Stromal cell of bone marrow (primary cell): ENCODE data around the gene SLC51A.
"Not testable (repeated sequence)": the region's sequence is repeated elsewhere in the genome, so short reads cannot be mapped to it uniquely, and the experiment has no call there.

ENCODE experiments used
- DNase-seq: peaks from one replicate; pipeline ENCODE4 v3.0.0-alpha.2; 2012; ENCODE audit warnings: low read depth

The SLC51A gene

DNA sequence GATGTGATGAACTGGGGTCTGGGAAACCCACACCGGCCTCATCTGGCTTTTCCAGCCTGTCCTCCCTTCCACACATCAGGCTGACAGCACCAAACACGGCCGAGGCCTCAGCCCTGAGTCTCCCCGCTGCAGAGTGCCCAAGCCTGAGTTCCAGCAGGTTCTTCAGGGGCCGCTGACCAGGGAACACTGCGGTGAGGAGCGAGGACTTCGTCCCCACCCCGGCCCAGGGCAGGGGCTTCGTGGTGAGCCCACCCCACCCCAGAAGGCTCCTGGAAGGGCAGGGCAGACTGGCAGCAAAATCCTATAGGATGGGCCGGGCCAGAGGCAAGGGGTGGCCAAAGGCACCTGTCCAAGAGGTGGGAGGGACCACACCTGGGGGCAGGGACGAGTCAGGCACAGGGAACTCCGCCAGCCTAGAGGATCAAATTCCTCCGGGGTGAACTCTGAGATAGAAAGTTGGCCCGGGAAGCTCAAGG lies at the start of gene SLC51A:
SLC51A (plus strand) TSS at position 446 of the 476 bp plus-strand sequence. CDS start 179 bp downstream, outside the sequence.
- no peak for DNase-seq

DNA sequence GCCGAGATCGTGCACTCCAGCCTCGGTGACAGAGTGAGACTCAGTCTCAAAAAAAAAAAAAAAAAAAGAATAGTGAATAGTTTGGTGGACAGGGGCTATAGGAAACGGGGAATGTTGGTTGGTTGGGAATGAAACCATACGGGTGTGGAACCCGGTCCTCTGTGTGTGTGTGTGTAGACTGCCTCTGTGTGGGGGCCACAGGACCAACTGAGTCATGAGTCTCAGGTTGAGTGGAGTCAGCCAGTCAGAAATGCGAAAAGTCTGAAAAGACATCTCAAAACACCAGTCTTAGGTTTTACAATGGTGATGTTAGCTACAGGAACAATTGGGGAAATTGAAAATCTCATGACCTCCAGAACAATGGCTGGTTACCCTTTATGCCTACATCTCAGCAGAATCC lies 49.6 kb upstream of the SLC51A start:
- DNase-seq = no peak

DNA sequence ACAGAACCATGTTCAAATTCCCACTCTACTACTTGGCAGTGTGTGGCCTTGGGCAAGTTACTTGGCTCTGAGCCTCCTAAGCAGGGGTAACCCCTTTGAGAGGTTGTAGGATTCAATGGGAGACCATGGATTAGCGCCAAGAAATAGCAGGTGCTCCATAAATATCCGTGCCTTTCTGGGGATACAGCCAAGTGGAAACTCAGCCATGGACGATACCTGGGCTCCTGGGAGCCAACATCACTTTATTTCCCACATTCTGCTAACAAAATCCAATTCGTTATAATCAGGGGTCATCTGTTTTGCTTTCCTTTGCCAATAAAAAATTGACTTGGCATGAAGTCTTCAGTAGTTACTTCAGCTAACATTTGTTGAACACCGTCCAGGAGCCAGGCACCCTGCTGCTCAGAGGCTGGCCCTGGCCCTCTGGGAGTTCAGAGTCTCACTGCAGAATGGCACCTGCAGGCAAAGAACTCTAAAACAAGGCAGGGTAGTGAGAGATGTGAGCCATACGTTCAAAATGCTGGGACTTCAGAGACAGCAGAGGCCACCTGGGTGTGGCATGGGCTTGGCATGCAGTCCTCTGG lies 47.4 kb upstream of the SLC51A start:
- DNase-seq = no peak

DNA sequence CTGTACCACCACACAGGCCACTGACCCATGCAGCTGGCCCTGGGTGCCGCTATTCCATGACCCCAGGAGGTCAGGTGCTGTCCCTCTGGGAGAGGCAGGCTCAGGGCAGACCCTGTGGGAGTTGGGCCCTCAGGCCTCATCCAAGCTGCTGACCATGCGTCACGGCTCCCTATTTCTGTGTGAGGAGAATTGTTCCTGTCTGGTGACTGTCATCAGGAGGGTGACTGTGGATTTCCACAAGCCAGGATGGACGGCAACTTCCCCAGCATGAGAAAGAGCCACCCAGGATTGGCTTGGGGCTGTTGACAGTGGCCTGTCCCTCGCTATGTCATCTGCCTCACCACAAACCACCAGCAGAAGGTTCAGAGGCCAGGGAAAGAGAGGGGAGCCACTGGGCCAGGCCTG lies 46.5 kb upstream of the SLC51A start:
- DNase-seq = no peak

GRCh38 chr3:196170296-196170695 lies 46.0 kb upstream of the SLC51A start:
- not testable (repeated sequence) for DNase-seq

DNA sequence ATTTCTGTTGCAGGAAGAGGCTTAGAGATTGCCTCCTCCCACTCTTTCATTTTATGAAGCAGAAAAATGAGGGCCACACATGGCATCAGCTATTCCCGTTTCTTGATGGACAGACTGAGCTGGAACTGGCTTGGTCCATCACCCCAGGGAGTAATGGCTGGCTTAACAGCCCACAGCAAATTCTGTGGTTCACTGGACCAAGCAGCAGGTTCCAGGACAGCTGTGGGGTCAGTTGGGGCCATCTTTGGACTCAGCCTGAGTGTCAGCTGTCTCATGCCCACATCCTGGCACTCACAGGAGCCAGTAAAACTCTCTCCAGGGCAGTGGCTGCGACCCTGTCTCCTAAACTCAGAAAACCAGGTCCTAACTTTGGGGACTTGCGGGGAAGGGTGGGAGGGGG lies 41.7 kb upstream of the SLC51A start:
- no peak for DNase-seq

DNA sequence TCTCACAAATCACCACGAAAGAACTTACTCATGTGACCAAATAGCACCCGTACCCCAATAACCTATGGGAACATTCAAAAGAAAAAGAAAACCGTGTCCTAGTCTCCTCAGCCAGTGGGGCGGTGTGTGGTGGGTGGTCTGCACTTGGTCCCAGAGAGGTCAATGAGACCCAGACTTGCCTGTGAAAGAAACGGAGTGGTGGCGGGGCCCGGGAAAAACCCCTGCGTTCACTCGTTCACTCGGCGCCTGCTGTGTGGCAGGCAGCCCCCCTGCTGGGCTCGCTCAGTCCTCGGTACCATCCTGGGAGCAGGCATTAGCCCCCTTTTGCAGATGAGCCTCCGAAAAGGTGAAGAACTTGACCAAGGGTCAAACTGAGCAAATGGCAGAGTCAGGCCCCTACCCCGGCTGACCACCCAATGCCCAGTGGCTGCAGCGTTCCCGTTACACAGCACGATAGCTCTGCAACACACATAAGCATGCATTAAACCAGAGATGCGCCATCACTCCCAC lies 41.2 kb upstream of the SLC51A start:
- DNase-seq = no peak

GRCh38 chr3:196175722-196176121 lies 40.6 kb upstream of the SLC51A start:
- DNase-seq = no peak

- no peak for DNase-seq
Observed at GRCh38 chr3:196177567-196177966, 38.8 kb upstream of the SLC51A start.

GRCh38 chr3:196177967-196178366 lies 38.4 kb upstream of the SLC51A start:
- no peak for DNase-seq

GRCh38 chr3:196178993-196179379 lies 37.3 kb upstream of the SLC51A start:
- DNase-seq = no peak

DNA sequence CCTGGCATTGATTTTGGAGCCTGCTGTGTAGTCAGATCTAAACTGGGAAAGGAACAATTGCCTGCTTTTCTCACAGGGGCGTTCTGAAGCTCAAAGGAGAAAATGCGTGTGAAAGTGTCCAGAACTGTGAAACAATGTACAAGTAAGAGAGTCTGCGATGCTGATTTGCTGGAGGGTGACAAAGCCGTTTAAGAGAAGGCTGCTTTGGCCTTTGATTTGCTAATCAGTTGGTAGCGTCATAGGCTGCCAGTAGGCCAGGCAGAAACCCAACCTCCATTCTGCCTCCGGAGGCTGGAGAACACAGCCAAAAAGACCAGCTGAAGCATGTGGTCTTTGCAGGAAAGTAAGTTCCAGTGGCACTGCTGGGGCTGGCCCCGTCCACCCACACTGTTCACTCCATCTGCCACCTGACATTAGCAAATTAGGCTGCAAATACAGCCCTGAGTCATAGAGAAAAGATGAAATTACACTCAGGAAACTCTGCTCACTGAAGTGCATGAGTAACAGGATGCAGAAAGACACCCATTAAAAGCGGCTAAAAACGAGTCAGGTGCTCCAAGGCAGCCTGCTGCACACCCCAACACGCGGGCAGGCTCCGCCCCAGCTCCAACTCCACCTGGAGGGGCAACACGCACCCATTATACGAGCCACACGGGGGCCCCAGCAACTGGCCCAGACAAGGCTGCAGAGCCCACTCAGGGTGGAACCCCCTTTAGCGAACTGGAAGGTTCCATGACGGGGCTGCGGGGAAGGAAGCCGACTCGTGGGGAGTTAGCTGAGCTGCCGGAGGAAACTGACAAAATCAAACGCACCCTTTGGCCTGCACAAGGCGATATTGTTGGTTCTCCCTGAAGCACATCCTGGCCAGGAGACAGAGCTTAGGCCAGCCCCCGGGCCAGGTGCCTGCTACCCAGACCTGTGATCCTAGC lies 36.7 kb upstream of the SLC51A start:
- peak; percentile 33 for DNase-seq

- DNase-seq = no peak
Observed at GRCh38 chr3:196180346-196180745, 36.0 kb upstream of the SLC51A start.

DNA sequence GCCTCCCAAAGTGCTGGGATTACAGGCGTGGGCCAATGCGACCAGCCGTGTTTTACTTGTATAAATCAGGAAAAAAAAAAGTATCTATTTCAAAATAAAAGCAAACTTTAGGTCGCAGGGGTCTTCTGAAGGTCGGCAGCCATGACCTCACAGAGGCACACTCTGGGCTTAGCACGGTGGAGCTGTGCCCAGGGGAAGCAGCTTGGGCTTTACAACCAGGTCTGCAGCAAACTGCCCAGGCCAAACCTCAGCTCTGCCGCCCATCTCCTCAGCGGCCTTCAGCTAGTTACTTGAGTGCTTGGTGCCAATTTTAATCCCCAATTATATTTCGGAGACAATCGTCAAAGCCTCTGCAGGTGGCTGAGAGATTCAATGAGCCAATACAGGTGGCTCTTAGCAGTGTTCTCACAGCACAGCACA lies 35.2 kb upstream of the SLC51A start:
- no peak for DNase-seq

DNA sequence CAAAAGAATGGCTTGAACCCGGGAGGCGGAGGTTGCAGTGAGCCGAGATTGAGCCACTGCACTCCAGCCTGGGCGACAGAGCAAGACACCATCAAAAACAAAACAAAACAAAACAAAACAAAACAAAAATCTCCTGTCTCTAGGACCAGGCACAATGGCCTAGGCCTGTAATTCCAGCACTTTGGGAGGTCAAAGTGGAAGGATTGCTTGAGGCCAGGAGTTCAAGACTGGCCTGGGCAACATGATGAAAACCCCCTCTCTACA lies 32.2 kb upstream of the SLC51A start:
- not testable (repeated sequence) for DNase-seq

DNA sequence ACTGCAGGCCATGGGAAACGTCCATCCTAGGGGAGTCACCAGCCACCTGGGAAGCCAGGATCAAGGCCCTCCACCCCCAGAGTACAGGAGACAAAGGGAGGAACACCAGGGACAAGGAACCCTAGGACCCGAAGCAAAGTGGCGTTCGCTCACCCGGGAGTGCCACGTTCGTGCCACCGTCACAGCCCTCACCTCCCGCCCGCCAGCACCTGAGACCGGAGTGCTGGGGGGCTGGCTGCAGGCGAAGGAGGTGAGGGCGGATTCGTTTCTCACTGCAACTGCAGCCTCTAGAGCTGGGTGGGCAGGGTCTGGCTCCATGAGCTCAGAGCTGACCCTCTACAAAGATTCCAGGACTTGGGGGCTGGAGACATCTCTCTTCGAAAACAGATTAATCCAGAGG lies 31.5 kb upstream of the SLC51A start:
- no peak for DNase-seq

GRCh38 chr3:196186651-196187573 lies 29.4 kb upstream of the SLC51A start:
- no peak for DNase-seq

GRCh38 chr3:196189566-196190347 lies 26.6 kb upstream of the SLC51A start:
- no peak for DNase-seq

DNA sequence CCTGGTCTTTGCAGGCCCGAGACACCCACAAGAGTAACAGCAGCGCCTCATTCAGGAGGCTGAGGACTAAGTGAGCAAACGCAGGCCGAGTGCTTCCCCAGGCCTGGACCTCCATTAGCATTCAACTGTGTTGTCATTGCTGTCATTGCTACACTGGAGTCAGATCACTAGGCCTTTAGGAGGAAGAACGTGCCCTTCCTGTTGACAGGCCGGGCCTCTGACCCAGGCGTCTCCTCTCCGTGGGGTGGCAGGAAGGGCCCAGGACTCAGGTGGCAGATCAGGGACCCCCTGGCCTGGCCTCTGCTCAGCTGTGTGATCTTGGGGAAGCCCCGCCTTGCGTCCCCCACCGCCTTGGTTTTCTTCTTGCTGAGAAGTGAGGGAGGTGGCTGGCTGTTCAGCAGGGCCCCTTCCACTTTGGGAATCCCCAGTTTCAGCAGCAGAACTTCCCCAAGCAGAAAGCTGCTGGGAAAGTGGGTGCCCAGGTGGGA lies 24.3 kb upstream of the SLC51A start:
- no peak for DNase-seq

- DNase-seq = no peak
Observed at GRCh38 chr3:196192524-196193051, 23.7 kb upstream of the SLC51A start.

DNA sequence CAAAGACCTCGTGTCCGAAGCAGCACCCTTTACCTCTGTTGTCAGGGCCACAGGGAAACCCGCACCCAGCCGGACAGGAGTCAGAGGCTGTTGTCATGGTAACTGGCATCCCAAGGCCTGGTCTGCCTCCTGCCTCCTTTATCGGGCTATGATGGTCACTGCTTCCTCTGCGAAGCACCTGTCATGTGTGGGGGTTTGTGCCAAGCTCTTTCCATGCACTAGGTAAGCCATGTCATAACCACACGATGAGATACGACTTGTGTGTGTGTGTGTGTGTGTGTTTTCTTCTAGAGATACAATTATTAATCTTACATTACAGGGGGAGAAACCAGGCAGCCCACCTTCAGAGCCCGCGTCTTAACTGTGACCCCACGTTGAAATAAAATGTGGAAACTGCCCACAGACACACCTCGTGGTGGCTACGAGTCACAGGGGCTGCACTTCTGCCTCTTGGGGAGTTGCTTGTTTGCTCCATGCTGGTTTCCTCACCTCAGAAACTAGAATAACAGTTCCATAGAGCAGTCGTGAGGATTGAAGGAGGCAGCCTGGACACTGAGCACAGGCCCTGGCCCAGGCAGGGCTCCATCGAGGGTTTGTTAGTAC lies 23.1 kb upstream of the SLC51A start:
- no peak for DNase-seq
